Transverse colon (tissue), 4 donors: Measurements from ENCODE around the gene GARS1. TPM values are rescaled to one million over a fixed set of nuclear protein-coding genes. Genes with fewer than 3 reads are reported as not detected.

Experiments used
- DNase-seq: peaks from one replicate; pipeline ENCODE4 v3.0.0-alpha.2; 2019
- H3K27ac ChIP-seq, 4 donors: fragments of 200-600 bp; sonication (generic); 2 replicates each; pipeline ENCODE4 v1.5.1; 2016 to 2018; ENCODE audit warnings: inconsistent platforms in 4 of 4
- H3K27me3 ChIP-seq: fragments of 200-600 bp; sonication (generic); 2 replicates; pipeline ENCODE4 v1.5.1; 2017; ENCODE audit warnings: inconsistent platforms
- H3K36me3 ChIP-seq, 4 donors: fragments of 200-600 bp; sonication (generic); 2 replicates each; pipeline ENCODE4 v1.5.1; 2017 to 2019; ENCODE audit warnings: inconsistent platforms in 4 of 4
- H3K4me1 ChIP-seq, 4 donors: fragments of 200-600 bp; sonication (generic); 2 replicates each; pipeline ENCODE4 v1.5.1; 2017 to 2020; ENCODE audit warnings: inconsistent platforms in 4 of 4
- H3K4me3 ChIP-seq, 4 donors: fragments of 200-600 bp; sonication (generic); 1 replicate in 1 of 4; 2 replicates in 3 of 4; pipeline versions ENCODE4 v1.5.1 to v1.6.1; 2017 to 2019; ENCODE audit warnings: inconsistent platforms in 4 of 4
- H3K9me3 ChIP-seq, 2 donors: fragments of 200-600 bp; sonication (generic); 2 replicates each; pipeline ENCODE4 v1.5.1; 2017 to 2019; ENCODE audit warnings: inconsistent platforms in 2 of 2
- EP300 ChIP-seq: sonication (generic); formaldehyde crosslinking; IDR thresholded peaks from one replicate; pipeline ENCODE4 v1.6.1; 2017; ENCODE audit warnings: antibody characterized with exemption, low read depth
- POLR2A ChIP-seq: fragments of 450-650 bp; IDR thresholded peaks from one replicate; pipeline ENCODE4 v1.6.1; 2016; ENCODE audit warnings: antibody characterized with exemption, mild to moderate bottlenecking, moderate library complexity
- POLR2AphosphoS5 ChIP-seq, 3 donors: sonication (generic); formaldehyde crosslinking; IDR thresholded peaks; one replicate each; pipeline ENCODE4 v1.6.1; 2016; ENCODE audit warnings: antibody characterized with exemption in 3 of 3
- WGBS, 2 donors: methylation state at CpG; one replicate each; pipeline ENCODE4 v1.1.5; 2018; ENCODE audit warnings: low coverage in 1 of 2; 5-methylcytosine and 5-hydroxymethylcytosine counted together
- in situ Hi-C, 4 donors: fragments of 200-750 bp; cut with MboI; loops; one replicate each; pipeline versions ENCODE4 v1.15.0 to v1.15.1; 2017; ENCODE audit warnings: low sequenced_read_pairs in 3 of 4, low pct_ligation_motif_present in 1 of 4, low pct_unique_long_range_greater_than_20kb in 1 of 4
- intact Hi-C: fragments of 100-400 bp; cut with DNase I; formaldehyde crosslinking; loops from one replicate; pipeline ENCODE4 v1.15.1; 2023; ENCODE audit warnings: low total_unique reads
- total RNA-seq, 4 donors: library from RNA; depleted of rRNA; stranded (reverse); fragments of >200 nt; gene quantifications; one replicate each; pipeline ENCODE4 v1.1.0, GENCODE V29; 2016
- TF ChIP-seq, protein P1 (sequence below), 5 experiments: fragments of 200-600 bp in 3 of 5; fragments of 450-650 bp in 2 of 5; sonication (generic) in 3 of 5; IDR thresholded peaks; 1 replicate in 2 of 5; 2 replicates in 3 of 5; pipeline ENCODE4 v1.5.1; 2016 to 2017; ENCODE audit warnings: antibody characterized with exemption in 5 of 5, inconsistent platforms in 3 of 5, mild to moderate bottlenecking in 2 of 5, moderate library complexity in 1 of 5

Gene GARS1
- total RNA-seq, 4 donors from 2014 or later, result 20.6 to 69.4 (median 34.5) TPM

DNA sequence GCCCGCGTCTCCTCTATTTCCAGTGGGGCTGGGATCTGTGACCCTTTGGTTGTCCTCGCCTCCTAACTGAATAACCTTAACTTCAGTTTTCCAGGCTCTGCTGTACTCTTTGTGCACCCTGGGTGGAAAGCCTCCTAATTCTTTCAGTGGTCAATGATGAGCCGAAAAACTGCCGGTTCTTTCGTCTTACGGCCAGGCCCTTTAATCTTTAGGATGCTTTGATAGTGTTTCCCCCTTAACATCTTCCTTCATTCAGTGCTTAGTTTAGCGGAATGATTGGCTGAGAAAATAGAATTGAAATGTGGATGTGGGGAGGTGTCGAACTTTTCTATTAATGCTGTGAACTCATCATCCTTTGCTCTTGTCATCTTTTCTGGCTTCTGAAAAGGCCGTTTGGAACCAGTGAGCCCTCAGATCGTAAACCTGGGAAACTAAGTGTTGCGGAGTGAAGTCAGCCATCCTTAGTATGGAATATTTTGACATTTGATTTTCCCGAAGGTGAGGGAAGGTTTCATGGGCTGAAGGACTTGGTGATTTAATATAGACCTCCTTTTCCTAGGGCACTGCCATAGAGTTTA lies 847 bp downstream of the GARS1 start:
- H3K4me1 ChIP-seq, result peaks cover 6 to 30% (median 27%) of the 10 kb centered on the region in 4 donors
- peaks cover 0 to 14% (median 4%) of the 10 kb centered on the region in 4 donors for H3K36me3 ChIP-seq
- 0 to 1% methylated on average over 11 to 13 of the region's 13 CpGs for WGBS, 2 donors
- H3K27ac ChIP-seq, result peak overlapping the region; percentile 92 to 97 (median 94)
- peak overlapping the region; percentile 73 to 99 (median 82) for H3K4me3 ChIP-seq
- H3K9me3 ChIP-seq, result no peaks in the 10 kb centered on the region
- in situ Hi-C loops, result no loop called here
- no peak for DNase-seq
- H3K27me3 ChIP-seq, result no peaks in the 10 kb centered on the region
- intact Hi-C loops, result no loop called here
- TF ChIP-seq POLR2A (no peak), EP300 (no peak), POLR2AphosphoS5 (IDR thresholded peaks at IDR 0.05) (no peak)
- TF ChIP-seq, protein P1, sequence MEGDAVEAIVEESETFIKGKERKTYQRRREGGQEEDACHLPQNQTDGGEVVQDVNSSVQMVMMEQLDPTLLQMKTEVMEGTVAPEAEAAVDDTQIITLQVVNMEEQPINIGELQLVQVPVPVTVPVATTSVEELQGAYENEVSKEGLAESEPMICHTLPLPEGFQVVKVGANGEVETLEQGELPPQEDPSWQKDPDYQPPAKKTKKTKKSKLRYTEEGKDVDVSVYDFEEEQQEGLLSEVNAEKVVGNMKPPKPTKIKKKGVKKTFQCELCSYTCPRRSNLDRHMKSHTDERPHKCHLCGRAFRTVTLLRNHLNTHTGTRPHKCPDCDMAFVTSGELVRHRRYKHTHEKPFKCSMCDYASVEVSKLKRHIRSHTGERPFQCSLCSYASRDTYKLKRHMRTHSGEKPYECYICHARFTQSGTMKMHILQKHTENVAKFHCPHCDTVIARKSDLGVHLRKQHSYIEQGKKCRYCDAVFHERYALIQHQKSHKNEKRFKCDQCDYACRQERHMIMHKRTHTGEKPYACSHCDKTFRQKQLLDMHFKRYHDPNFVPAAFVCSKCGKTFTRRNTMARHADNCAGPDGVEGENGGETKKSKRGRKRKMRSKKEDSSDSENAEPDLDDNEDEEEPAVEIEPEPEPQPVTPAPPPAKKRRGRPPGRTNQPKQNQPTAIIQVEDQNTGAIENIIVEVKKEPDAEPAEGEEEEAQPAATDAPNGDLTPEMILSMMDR (IDR thresholded peaks at IDR 0.05), result no peak

DNA sequence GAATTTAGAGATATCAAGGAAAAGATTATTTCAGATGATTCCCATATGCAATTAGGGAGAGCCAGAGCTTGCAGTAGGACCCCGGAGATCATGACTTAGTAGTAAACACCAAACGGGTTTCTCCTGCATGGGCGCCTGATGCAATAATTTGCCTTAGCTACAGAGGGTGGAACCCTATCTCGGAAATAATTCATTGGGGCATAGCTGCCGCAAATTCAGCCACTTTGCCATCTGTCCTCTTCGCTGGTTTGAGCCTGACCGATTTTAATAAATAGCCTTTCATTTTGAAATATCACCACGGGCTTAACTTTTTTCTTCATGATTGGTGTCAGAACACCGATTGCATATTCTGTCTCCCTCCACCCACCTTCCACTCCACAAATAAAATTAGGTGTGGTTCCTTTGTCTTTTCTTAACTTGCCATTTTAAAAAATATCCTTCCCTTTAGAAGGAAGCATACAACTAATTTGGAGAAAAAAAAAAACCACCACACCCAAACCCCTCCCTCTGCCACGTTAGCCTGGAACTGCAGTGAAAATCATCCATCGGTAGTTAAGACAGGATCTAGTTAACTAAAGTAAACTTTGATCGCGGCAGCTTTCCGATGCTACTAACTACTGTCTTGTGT lies 1.4 kb downstream of the GARS1 start:
- 8 to 10% methylated on average over 11 to 14 of the region's 14 CpGs for WGBS, 2 donors
- H3K27ac ChIP-seq, result peak overlapping the region; percentile 92 to 97 (median 94)
- H3K4me3 ChIP-seq, result peak overlapping the region; percentile 7 to 99 (median 82)
- peaks cover 6 to 30% (median 27%) of the 10 kb centered on the region in 4 donors for H3K4me1 ChIP-seq
- no peak for DNase-seq
- TF ChIP-seq EP300, result no peak
- no peak for TF ChIP-seq POLR2AphosphoS5 (IDR thresholded peaks at IDR 0.05)
- no peak for TF ChIP-seq POLR2A
- TF ChIP-seq, protein P1 (IDR thresholded peaks at IDR 0.05), result no peak
- intact Hi-C loops, result no loop called here
- peaks cover 0 to 20% (median 7%) of the 10 kb centered on the region in 4 donors for H3K36me3 ChIP-seq
- no peaks in the 10 kb centered on the region for H3K9me3 ChIP-seq
- in situ Hi-C loops, result no loop called here
- H3K27me3 ChIP-seq, result no peaks in the 10 kb centered on the region

DNA sequence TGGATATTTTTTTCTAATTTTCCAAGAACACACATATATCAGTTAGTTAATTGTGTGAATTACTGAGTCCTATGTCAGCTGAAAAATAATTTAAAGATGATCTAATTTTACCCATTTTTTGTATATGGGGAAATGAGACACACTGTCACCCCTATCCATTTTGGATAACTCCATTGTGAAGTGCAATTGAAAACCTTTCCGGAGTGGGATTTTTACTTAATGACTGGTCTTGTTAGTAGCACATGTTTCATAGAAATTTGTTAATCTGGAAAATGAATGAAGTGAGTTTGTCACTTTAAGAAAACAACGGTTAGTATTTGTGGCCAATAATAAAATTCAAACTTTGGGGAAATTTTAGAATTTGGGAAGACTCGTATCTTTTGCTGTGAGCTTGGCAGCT lies 2.0 kb downstream of the GARS1 start:
- WGBS, 2 donors, result 76 to 78% methylated on average over 3 of the region's 3 CpGs
- H3K27me3 ChIP-seq, result no peaks in the 10 kb centered on the region
- peaks cover 6 to 30% (median 27%) of the 10 kb centered on the region in 4 donors for H3K4me1 ChIP-seq
- TF ChIP-seq POLR2AphosphoS5 (IDR thresholded peaks at IDR 0.05) (no peak), POLR2A (no peak), EP300 (no peak)
- TF ChIP-seq, protein P1 (IDR thresholded peaks at IDR 0.05), result no peak
- H3K4me3 ChIP-seq, result peak overlapping the region in 3 of 4 donors; percentile 73 to 99 (median 91)
- no peak for DNase-seq
- H3K36me3 ChIP-seq, result peaks cover 0 to 26% (median 9%) of the 10 kb centered on the region in 4 donors
- in situ Hi-C loops (no loop called here), intact Hi-C loops (no loop called here)
- no peaks in the 10 kb centered on the region for H3K9me3 ChIP-seq
- H3K27ac ChIP-seq, result peak overlapping the region in 3 of 4 donors; percentile 92 to 97 (median 96)

DNA sequence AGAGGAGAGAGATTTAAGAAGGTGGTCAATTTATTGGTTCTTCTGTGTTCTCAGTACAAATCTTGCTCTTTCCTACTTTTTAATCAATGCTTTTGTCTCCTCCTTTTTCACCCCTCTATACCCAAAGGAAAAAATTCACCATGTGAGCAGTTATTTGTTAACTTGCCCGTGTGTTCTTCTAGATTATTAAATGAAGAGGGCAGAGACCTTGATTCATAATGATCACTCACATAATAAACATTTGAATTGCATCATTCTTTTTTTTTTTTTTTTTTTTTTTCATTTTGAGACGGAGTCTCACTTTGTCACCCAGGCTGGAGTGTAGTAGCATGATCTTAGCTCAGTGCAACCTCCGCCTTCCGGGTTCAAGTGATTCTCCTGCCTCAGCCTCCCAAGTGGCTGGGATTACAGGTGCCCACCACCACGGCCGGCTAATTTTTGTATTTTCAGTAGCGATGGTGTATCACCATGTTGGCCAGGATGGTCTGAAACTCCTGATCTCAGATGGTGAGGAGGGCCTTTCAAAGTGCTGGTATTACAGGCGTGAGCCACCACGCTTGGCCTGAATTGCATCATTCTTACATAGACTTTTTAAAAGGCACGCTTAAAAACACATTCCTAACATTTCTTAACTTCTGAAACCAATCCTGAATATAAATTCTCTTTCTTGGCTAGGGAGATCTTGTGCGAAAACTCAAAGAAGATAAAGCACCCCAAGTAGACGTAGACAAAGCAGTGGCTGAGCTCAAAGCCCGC lies 3.6 kb downstream of the GARS1 start:
- in situ Hi-C loops (no loop called here), intact Hi-C loops (no loop called here)
- WGBS, 2 donors, result 84 to 94% methylated on average over 6 to 13 of the region's 13 CpGs
- no peak for DNase-seq
- Histone ChIP-seq H3K9me3 (no peaks in the 10 kb centered on the region), H3K27me3 (no peaks in the 10 kb centered on the region), H3K36me3 (peaks cover 0 to 32% (median 9%) of the 10 kb centered on the region in 4 donors), H3K4me1 (peaks cover 6 to 25% (median 21%) of the 10 kb centered on the region in 4 donors), H3K4me3 (no peak overlapping the region), H3K27ac (no peak overlapping the region)
- TF ChIP-seq POLR2A (no peak), POLR2AphosphoS5 (IDR thresholded peaks at IDR 0.05) (no peak), EP300 (no peak)
- TF ChIP-seq, protein P1 (IDR thresholded peaks at IDR 0.05), result no peak
